NCI-H128 (cell line): ENCODE results near the gene BACE1-AS.
"Not testable (repeated sequence)": the region's sequence is repeated elsewhere in the genome, so short reads cannot be mapped to it uniquely, and the experiment has no call there.

Source experiments
- DNase-seq: peaks from one replicate; lab custom pipeline; 2025; ENCODE audit not compliant: unreplicated experiment; lab: John Stamatoyannopoulos, UW

The BACE1-AS gene

DNA sequence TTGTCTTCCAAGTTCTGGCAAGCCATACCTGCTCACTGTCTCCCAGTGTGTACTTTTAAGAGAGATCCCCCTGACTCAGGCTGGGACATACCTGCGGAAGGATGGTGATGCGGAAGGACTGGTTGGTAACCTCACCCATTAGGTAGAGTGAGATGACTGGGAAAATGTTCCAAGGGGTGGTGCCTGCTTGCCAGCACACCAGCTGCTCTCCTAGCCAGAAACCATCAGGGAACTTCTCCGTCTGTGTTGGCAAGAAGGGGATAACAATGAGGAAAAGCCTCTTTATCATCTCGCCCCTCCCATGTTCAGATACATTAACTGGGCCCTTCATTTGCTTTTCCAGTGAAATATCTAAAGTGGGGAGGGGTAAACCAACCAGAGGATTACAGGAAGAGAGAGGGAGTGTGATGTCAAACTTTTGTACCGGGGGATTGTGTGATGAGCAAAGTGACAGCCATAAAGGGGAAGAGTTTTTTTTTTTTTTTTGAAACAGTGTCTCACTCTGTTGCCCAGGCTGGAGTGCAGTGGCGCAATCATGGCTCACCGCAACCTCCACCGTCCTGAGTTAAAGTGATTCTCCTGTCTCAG lies at the start of gene BACE1-AS:
Gene BACE1-AS, plus strand, starts transcription at position 538 of the 588 bp plus-strand sequence.
- DNase-seq, result no peak

DNA sequence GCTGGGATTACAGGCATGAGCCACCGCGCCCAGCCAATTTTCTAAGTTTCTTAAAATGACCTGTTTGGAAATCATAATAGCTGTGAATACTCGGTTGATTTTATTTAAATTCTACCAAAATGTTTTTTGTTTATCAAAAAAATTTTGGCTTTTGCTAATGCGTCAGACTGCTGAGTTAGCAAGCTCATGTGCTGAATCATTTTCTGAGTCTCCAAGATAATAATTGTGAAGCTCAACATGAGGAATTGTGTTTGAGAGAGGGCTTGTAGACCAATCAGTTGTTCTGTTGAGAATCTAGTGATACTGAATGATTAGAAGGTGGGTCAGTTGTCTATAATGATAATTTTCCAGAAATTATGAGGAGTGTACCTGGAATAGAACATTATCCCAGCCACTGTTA lies 42.8 kb upstream of the BACE1-AS start:
- no peak for DNase-seq

DNA sequence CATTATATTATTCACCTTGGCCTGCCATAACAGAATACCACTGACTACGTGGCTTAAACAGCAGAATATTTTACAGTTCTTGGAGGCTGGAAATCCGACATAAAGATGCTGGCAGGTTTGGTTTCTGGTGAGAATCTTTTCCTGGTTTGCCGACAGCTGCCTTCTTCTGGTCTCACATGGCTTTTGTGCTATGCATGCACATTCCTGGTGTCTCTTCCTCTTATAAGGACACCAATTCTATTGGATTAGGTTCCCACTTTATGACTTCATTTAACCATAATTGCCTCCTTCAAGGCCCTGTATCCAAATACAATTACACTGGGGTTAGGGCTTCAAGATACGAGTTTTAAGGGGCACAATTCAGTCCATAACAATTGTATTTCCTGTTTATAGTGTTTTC lies 41.6 kb upstream of the BACE1-AS start:
- DNase-seq, result no peak

DNA sequence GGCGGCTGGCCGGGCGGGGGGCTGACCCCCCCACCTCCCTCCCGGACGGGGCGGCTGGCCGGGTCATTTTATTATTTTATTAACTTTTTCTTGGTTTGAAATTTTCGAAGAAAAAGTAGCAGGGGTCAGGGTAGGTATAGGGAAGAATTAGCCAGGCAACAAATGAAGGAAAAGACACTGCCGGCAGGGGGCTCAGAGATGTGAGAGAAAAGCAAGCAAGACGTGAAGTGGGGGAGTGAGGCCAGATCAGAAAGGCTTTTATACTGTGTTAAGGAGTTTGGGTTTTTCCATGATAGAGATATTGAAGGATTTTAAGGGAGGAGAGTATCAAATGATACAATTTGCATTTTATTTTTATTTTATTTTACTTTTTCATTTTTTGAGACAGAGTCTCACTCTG lies 39.6 kb upstream of the BACE1-AS start:
- no peak for DNase-seq

DNA sequence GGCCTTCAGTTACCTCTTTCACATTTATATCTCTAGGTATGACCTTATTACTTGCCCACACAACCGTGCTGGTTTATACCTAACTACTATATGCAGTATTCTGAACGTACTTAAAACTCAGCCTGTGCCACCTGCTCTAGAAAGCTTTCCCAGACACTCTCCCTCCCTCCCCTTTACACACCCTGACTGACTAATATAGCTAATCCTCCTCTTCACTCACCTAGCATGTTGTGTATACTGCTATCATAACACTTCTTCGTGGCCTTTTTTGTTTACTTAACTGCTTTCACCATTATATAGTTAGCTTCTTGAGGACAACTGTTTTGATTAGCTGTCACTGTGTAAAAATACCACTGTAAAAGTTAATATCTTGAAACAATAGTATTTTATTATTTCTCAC lies 35.2 kb upstream of the BACE1-AS start:
- no peak for DNase-seq

DNA sequence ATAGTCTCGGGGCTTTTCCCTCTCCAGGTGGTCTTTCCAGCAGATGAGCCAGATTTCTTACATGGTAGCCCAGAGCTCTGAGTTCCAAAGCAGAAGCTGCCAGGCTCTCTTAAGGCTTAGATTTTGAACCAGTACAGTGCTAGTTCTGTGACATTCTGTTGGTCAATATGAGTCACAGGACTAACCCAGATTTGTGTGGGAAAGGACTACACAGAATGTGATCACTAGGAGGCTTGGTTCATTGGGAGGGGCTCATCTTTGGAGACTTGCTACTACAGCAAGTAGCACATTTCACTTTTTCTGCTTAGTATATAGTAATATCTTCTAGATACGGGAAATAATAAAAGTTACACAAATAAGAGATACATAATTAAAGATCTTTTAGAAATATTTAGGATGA lies 34.6 kb upstream of the BACE1-AS start:
- DNase-seq, result no peak

DNA sequence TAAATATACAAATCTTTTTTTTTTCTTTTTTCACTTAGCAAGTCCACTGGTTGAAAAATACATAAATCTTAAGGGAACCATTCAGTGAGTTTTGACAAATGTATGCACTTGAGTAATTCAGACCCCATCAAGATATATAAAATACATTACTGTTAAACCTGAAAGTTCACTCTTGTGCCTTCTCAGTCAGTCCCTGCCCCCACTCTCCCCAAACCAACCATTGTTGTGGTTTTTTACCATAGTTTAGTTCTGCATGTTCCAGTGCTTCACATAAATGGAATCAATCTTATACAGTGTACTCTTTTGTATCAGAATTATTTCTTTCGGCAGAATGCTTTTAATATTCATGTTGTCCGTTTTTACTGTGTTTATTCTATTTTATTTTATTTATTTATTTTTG lies 32.6 kb upstream of the BACE1-AS start:
- no peak for DNase-seq

DNA sequence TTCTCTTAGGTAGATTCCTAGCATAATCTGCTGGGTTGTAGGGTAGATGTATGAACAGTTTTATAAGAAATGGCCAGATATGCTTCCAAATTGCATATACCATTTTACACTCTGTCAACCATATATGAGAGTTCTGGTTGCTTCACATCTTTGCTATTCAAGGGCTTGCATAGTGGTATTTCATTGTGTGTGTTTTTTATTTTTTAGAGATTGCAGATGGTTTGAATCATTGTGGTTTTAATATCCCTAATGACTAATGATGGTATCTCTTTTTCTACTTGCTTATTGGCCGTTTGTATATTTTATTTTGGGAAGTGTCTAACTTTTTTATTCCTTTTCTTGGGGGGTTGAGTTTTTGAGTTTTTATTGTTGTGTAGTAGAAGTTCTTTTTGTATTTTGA lies 31.7 kb upstream of the BACE1-AS start:
- no peak for DNase-seq

DNA sequence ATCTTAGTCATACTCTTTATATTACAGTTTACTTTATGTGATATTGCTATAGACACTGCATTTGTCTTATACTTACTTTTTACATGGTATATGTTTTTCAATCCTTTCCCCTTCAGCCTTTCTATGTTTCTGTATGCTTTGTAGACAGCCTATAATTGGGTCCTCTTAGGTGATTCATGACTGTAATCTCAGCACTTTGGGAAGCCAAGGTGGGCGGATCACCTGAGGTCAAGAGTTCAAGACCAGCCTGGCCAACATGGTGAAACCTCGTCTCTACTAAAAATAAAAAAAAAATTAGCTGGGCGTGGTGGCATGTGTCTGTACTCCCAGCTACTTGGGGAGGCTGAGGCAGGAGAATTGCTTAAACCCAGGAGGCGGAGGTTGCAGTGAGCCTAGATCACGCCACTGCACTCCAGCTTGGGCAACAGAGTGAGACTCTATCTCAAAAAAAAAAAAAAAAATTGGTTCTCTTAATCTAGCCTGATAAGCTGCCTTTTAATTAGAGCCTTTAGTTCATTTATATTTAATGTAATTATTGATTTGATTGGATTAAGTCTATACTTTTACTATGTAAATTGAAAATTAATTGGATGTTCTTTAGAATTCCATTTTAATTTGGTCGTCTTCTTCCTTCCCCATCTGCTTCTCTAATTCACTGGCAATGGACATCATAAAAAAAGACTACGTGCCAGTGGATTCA lies 26.4 kb upstream of the BACE1-AS start:
- not testable (repeated sequence) for DNase-seq

DNA sequence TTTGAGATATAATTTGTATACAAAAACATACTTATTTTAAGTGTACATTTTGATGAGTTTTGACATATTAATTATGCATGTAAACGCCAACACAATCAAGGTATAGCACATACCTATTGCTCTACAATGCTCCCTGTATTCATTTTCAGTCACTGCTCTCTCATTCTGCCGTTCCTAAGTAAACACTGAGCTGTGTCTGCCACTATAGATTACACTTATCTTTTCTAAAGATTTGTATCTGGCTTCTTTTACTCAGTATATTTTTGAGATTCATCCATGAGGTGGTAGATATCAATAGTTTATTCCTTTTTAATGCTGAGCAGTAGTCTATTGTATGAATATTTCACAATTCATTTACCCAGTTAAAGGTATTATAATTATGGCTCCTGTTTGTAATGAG lies 25.4 kb upstream of the BACE1-AS start:
- no peak for DNase-seq

DNA sequence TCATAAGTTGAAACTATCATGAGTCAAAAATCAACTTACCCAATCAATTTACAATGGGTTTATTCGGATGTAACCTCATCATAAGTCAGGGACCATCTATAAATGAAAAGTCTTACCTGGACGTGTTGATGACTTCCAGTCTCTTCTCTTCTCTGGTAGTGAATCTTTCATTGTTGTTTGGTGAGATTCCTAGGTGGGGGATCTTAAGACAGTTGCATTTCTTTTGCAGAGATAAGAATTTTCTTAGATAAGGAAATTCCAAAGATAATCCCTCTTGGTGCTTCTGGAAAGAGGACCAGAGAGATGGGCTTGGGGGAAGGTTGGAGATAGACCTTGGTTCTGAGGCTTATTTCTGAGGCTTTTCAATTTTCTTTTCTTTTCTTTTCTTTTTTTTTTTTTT lies 21.3 kb upstream of the BACE1-AS start:
- no peak for DNase-seq

DNA sequence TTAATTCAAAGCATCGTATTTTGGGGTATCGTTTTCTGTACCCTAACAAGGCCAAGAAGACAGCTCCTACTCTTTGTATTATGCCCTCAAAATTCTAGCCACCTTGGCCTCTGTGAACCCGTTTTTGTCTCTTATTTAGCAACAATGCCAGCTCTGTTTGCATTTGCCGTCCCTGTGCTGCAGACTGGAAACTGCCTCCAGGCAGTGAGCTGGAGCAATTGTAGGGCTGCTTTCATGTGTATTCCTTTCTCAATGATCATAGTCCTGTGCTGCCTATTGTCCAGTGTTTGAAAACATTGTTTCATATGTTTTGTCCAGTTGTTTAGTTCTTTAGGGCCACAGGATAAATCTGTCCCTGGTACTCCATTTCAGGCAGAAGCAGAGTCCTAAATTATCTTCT lies 19.9 kb upstream of the BACE1-AS start:
- no peak for DNase-seq

DNA sequence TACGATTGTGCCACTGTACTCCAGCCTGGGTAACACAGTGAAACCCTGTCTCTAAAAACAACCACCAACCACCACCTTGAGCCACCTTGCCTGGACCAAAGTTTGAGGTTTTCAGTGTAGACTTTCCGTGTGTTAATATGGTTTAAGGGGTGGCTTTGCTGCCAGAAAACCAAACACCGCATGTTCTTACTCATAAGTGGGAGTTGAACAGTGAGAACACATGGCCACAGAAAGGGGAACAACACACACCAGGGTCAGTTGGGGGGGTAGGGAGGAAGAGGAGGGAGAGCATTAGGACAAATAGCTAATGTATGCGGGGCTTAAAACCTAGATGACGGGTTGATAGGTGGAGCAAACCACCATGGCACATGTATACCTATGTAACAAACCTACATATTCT lies 19.0 kb upstream of the BACE1-AS start:
- DNase-seq, result not testable (repeated sequence)

DNA sequence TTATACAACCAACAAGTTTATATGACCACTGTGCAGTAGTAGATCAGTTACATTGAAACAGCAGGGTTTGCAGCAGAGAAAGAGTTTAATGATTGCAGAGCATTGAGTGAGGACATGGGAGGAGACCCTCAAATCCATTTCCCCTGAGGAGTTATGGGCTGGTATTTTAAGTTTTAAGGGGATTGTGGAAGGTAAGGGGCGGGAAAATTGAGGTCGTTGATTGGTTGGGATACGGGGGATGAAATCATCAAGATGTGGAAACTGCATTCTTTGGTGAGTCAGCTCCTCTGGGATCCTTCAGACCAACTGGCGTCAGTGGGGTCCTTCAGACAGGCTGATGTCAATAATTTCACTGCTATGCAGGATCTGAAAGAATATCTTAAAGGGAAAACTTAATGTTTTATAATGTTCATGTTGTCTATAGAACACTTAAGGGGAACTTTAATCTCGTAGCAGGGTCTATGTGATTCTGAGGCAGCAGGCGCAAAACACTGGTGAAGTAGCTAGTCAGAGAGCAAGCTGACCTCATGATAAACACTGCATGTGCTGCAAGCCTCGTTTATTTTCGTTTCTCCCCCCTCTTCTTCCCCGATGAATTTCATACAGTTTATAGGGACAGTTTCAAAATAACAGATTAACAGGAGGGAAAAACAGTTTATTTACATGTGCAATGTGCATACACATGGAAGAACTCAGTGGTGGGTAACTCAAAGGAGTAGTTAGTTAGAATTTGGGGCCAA lies 17.4 kb upstream of the BACE1-AS start:
- DNase-seq, result no peak

DNA sequence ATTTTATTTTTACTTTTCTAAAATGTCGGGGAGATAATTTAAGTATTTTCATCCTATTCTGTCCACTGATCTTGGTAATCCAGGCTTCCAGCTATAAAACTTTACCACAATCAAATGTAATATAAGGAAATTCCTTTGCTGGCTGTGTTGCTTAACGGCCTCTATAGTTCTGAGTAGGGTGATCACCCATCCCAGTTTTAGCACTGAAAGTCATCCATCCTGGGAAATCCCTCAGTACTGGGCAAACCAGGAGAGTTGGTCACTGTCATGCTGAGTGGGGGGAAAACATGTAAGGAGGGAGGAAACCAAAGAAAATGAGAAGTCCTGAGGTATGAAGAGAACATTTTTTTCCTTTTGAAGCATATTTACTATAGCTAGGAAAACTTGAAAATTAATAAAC lies 12.8 kb upstream of the BACE1-AS start:
- no peak for DNase-seq

DNA sequence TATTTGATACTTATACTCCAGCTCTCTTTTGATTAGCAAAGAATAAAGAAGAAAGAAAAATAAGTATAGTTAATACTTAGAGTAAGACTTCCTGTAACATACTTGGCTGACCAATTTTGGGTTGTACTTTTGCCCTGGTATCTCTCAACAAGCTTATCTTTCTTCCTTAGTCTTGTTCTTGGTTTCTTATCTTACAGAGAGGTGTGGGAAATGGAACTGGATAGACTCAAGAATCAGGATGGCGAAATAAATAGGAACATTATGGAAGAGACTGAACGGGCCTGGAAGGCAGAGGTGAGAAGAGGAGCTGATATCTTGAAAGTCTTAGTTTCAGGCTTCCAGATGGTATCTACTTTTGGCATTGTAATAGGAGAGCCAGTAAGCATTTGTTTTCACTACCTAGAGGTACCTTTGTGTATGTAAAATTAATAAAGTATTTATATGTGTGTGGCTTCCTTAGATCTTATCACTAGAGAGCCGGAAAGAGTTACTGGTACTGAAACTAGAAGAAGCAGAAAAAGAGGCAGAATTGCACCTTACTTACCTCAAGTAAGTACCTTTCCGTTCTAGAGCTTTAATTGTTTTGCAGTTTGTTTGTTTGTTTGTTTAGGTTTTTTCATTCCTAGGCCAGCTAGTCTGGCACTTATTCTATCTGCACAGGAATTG lies 11.3 kb upstream of the BACE1-AS start:
- no peak for DNase-seq

DNA sequence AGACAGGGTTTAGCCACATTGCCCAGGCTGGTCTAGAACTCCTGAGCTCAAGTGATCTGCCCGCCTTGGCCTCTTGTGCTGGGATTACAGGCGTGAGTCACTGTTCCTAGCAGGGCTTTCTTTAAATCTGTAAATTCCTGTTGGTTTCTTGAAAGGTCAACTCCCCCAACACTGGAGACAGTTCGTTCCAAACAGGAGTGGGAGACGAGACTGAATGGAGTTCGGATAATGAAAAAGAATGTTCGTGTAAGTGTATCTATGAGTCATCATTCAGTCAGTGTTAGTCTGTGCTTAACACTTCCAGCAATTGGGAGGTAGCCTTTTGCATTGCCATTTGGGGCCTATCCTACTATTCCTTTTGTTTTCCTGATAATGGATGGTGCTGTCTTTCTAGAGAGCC lies 10.0 kb upstream of the BACE1-AS start:
- no peak for DNase-seq

DNA sequence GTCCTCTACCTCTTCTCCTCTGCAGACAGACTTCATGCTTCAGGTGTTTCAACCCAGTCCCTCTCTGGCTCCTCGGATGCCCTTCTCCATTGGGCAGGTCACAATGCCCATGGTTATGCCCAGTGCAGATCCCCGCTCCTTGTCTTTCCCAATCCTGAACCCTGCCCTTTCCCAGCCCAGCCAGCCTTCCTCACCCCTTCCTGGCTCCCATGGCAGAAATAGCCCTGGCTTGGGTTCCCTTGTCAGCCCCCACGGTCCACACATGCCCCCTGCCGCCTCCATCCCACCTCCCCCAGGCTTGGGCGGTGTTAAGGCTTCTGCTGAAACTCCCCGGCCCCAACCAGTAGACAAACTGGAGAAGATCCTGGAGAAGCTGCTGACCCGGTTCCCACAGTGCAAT lies 9.3 kb upstream of the BACE1-AS start:
- DNase-seq, result no peak

DNA sequence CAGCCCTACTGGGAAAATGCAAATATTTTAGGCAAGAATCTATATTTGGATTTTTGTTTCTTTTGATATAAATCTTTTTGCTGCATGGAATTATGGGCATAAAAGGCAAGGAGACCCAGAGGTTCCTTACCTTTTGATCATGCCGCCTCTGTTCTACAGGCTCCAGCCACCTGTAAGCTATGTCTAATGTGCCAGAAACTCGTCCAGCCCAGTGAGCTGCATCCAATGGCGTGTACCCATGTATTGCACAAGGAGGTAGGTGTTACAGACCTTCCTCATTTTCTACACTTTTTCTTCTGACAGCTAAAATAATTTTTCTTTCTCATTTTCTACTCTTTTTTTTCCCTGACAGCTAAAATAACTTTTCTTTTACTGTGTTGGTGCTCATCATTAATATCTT lies 8.2 kb upstream of the BACE1-AS start:
- DNase-seq, result no peak

DNA sequence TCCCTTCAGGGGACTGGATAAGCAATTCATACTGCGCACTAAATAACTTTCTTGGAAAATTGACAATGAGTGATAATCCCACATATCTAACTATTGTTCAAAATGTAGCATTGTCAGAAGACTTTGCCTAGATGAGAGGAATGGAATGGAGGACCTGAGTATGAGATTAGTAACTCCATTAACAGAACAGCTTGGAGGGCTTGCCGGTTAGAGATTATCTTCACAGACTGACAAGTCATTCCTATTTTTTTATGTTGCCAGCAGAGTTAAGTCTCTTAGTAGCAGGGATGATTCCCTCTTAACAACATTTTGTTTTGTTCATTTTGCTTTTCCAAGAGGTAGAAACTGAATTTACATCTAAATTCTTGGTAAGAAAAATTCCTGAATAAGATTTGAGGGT lies 7.1 kb upstream of the BACE1-AS start:
- DNase-seq, result no peak

DNA sequence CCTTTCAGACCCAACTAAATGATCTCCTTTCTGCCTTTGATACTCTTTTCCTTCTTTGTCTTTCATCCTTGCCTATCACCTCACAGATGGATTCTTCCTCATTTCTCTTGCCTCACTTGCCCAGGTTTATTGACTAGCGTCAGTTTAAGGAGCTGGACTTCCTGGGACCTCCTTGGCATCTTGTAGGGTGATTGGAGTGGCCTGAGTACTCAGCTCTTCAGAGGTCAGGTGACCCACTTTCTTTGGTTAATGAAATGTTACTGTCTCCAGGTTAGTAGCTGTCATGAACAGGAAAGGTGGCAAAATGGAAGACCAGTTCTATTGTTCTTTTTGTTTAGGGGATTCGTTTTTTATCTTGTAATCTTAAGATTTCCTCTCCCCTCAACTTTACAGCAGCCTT lies 4.6 kb upstream of the BACE1-AS start:
- DNase-seq, result no peak

DNA sequence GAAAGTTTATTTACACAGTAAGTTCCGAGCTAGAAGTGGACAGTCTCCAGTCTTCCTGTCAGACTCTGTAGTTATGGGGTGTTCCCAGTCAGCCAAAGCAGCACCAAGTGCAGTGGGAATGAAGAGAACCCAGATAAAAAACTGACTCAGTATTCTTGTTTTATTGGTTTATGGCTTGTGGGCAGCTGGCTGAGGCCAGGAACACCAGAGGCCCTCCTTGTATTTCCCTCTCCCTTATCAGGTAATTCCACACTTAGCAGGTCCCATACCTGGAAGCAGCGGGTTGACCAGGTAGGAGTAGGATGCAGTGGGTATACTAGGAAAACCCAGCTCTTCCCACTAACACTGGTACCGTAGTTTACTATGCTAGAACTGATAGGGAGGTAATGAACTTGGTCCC lies 3.5 kb upstream of the BACE1-AS start:
- DNase-seq, result no peak
